Astrocyte of the cerebellum (primary cell): ENCODE results near the gene OCA2.

Source experiments
- DNase-seq: peaks from one replicate; pipeline ENCODE4 v3.0.0-alpha.2; 2011; ENCODE audit warnings: low read depth
- H3K4me3 ChIP-seq: 2 replicates; pipeline ENCODE4 v1.5.1; 2011; ENCODE audit warnings: mild to moderate bottlenecking, low read depth, low read length, moderate library complexity
- CTCF ChIP-seq: IDR thresholded peaks from 2 replicates; pipeline ENCODE4 v1.5.1; 2012; ENCODE audit warnings: low read length, low read depth, moderate library complexity, mild to moderate bottlenecking; ENCODE audit errors: missing control alignments
- in situ Hi-C: cut with HindIII; loops from 2 replicates; pipeline ENCODE4 v1.10.0; 2017; ENCODE audit warnings: low sequenced_read_pairs

Gene OCA2

DNA sequence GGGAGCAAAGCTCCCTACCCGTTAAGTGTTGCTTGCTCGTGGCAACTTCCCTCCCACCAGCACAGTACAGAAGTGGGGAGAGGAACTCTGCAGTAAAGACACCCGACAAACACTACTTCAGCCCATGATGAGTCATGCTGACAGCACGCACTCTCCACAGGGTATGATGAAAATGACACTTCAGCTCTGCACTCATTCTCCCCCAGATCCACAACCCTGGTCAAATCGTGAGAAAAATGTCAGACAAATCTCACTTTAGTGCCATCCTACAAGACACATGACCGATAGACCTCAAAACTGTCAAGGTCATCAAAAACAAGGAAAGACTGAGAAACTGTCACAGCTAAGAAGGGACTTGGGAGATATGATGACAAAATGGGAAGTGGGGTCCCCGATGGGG lies 278.9 kb downstream of the OCA2 start:
- no peak for DNase-seq
- no peak for TF ChIP-seq CTCF
- no peak overlapping the region for H3K4me3 ChIP-seq
- in situ Hi-C loops = no loop called here

DNA sequence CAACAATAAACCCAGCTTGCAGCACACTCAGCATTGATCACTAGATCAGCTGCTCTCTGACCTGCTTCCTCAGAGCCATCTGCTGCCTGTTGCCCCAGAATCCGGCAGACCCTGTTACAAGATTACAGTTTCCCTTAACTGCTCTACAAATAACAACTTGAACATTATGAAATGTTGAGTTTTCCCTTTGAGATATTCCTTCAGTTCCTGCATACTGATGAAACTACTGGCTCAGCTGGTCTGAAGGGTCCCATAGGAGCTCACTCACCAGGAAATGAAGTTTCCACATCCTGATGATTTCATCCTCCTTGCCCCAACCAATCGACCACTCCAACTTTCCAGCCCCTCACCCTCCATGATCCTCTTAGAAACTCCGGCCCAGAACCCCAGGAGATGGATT lies 281.9 kb downstream of the OCA2 start:
- in situ Hi-C loops = no loop called here
- no peak for TF ChIP-seq CTCF
- H3K4me3 ChIP-seq = no peak overlapping the region
- DNase-seq = no peak

GRCh38 chr15:27816790-27817189 lies 282.3 kb downstream of the OCA2 start:
- in situ Hi-C loops = no loop called here
- DNase-seq = no peak
- no peak overlapping the region for H3K4me3 ChIP-seq
- no peak for TF ChIP-seq CTCF

GRCh38 chr15:27815035-27815434 lies 284.1 kb downstream of the OCA2 start:
- TF ChIP-seq CTCF = no peak
- in situ Hi-C loops = no loop called here
- H3K4me3 ChIP-seq = no peak overlapping the region
- DNase-seq = no peak

- no peak for DNase-seq
- in situ Hi-C loops = no loop called here
- H3K4me3 ChIP-seq = no peak overlapping the region
- no peak for TF ChIP-seq CTCF
Observed at GRCh38 chr15:27813139-27813538, 286.0 kb downstream of the OCA2 start.

- in situ Hi-C loops = no loop called here
- no peak overlapping the region for H3K4me3 ChIP-seq
- no peak for DNase-seq
- no peak for TF ChIP-seq CTCF
Observed at GRCh38 chr15:27808182-27808581, 290.9 kb downstream of the OCA2 start.

- DNase-seq = no peak
- H3K4me3 ChIP-seq = no peak overlapping the region
- no peak for TF ChIP-seq CTCF
- in situ Hi-C loops = no loop called here
Observed at GRCh38 chr15:27807335-27807734, 291.8 kb downstream of the OCA2 start.
